DOHH2 (cell line): ENCODE results near the gene JAML.

ENCODE experiments used
- CTCF ChIP-seq: fragments of 200-600 bp; sonication (generic); IDR thresholded peaks from one replicate; pipeline ENCODE4 v1.5.1; 2014; ENCODE audit warnings: antibody characterized with exemption, mild to moderate bottlenecking, low read depth, low read length; ENCODE audit not compliant: poor library complexity, severe bottlenecking
- EZH2phosphoT487 ChIP-seq: fragments of 200-600 bp; sonication (generic); IDR thresholded peaks from 2 replicates; pipeline ENCODE4 v1.6.1; 2017; ENCODE audit warnings: borderline replicate concordance, mild to moderate bottlenecking, antibody characterized with exemption, low read length, moderate library complexity, mixed read lengths

GRCh38 chr11:118215262-118215661 is 9.5 kb downstream of the JAML start:
- TF ChIP-seq CTCF (no peak), EZH2phosphoT487 (no peak)
